ENCODE data around the gene ROBO1.

ROBO1 gene

GRCh38 chr3:79461129-79461792, 306.5 kb downstream of the ROBO1 start:
- DNase-seq (ENCODE audit: low spot score) = no peak

- no peak for DNase-seq (ENCODE audit: low spot score)
These were observed 314.2 kb downstream of the ROBO1 start for GRCh38 chr3:79453600-79453999.

- DNase-seq (ENCODE audit: low spot score) = no peak
These were observed 331.4 kb downstream of the ROBO1 start for GRCh38 chr3:79436387-79436786.

- no peak for DNase-seq (ENCODE audit: low spot score)
These were observed 340.7 kb downstream of the ROBO1 start for GRCh38 chr3:79427081-79427480.

GRCh38 chr3:79424811-79425210, 343.0 kb downstream of the ROBO1 start:
- DNase-seq (ENCODE audit: low spot score) = no peak

GRCh38 chr3:79423417-79423816, 344.4 kb downstream of the ROBO1 start:
- DNase-seq (ENCODE audit: low spot score) = no peak

- no peak for DNase-seq (ENCODE audit: low spot score)
These were observed 346.5 kb downstream of the ROBO1 start for GRCh38 chr3:79421273-79421672.

GRCh38 chr3:79418855-79419621, 348.8 kb downstream of the ROBO1 start:
- DNase-seq (ENCODE audit: low spot score) = no peak

GRCh38 chr3:79415356-79415755, 352.4 kb downstream of the ROBO1 start:
- no peak for DNase-seq (ENCODE audit: low spot score)

GRCh38 chr3:79414806-79415205, 353.0 kb downstream of the ROBO1 start:
- no peak for DNase-seq (ENCODE audit: low spot score)

- no peak for DNase-seq (ENCODE audit: low spot score)
These were observed 353.8 kb downstream of the ROBO1 start for GRCh38 chr3:79414035-79414434.

- no peak for DNase-seq (ENCODE audit: low spot score)
These were observed 355.3 kb downstream of the ROBO1 start for GRCh38 chr3:79412537-79412936.

- DNase-seq (ENCODE audit: low spot score) = no peak
These were observed 357.2 kb downstream of the ROBO1 start for GRCh38 chr3:79410617-79411016.

GRCh38 chr3:79410136-79410535, 357.7 kb downstream of the ROBO1 start:
- DNase-seq (ENCODE audit: low spot score) = no peak

- DNase-seq (ENCODE audit: low spot score) = no peak
These were observed 361.6 kb downstream of the ROBO1 start for GRCh38 chr3:79406175-79406574.

GRCh38 chr3:79405183-79405582, 362.6 kb downstream of the ROBO1 start:
- no peak for DNase-seq (ENCODE audit: low spot score)

- DNase-seq (ENCODE audit: low spot score) = no peak
These were observed 371.2 kb downstream of the ROBO1 start for GRCh38 chr3:79396595-79396994.

GRCh38 chr3:79392479-79392878, 375.3 kb downstream of the ROBO1 start:
- DNase-seq (ENCODE audit: low spot score) = no peak

- no peak for DNase-seq (ENCODE audit: low spot score)
These were observed 377.4 kb downstream of the ROBO1 start for GRCh38 chr3:79390352-79390751.

GRCh38 chr3:79385211-79385610, 382.6 kb downstream of the ROBO1 start:
- DNase-seq (ENCODE audit: low spot score) = no peak

GRCh38 chr3:79383402-79384012, 384.3 kb downstream of the ROBO1 start:
- DNase-seq (ENCODE audit: low spot score) = no peak

GRCh38 chr3:79380581-79380980, 387.2 kb downstream of the ROBO1 start:
- no peak for DNase-seq (ENCODE audit: low spot score)

GRCh38 chr3:79378064-79378463, 389.7 kb downstream of the ROBO1 start:
- no peak for DNase-seq (ENCODE audit: low spot score)
